COLO668 (cell line): ENCODE data around the gene GOLT1B.
A peak's percentile ranks its signal among the peaks of the same experiment; 100 is the strongest.
"Not testable (repeated sequence)": the region's sequence is repeated elsewhere in the genome, so short reads cannot be mapped to it uniquely, and the experiment has no call there.

Source experiments
- DNase-seq: peaks from one replicate; lab custom pipeline; 2025; ENCODE audit not compliant: unreplicated experiment; lab: John Stamatoyannopoulos, UW

GOLT1B gene

GRCh38 chr12:21501258-21502163, at the start of gene GOLT1B, which contains the start of gene RECQL:
TSS of gene GOLT1B (plus strand) at chr12:21501789. CDS start at chr12:21501924, 135 bp downstream.
TSS of gene RECQL (minus strand) at chr12:21501635. CDS start at chr12:21499570, 2,065 bp downstream.
- DNase-seq = peak; percentile 84

GRCh38 chr12:21453312-21453852, 48.2 kb upstream of the GOLT1B start:
- no peak for DNase-seq

- DNase-seq = no peak
Measured at GRCh38 chr12:21456291-21456780, 45.3 kb upstream of the GOLT1B start.

- DNase-seq = no peak
Measured at GRCh38 chr12:21459474-21459873, 42.1 kb upstream of the GOLT1B start.

GRCh38 chr12:21467334-21467733, 34.3 kb upstream of the GOLT1B start:
- DNase-seq = not testable (repeated sequence)

GRCh38 chr12:21471294-21471693, 30.3 kb upstream of the GOLT1B start:
- no peak for DNase-seq

- DNase-seq = no peak
Measured at GRCh38 chr12:21472197-21472823, 29.3 kb upstream of the GOLT1B start.

- no peak for DNase-seq
Measured at GRCh38 chr12:21475552-21475951, 26.0 kb upstream of the GOLT1B start.

- no peak for DNase-seq
Measured at GRCh38 chr12:21476949-21477348, 24.6 kb upstream of the GOLT1B start.

GRCh38 chr12:21478756-21479455, 22.7 kb upstream of the GOLT1B start:
- no peak for DNase-seq

GRCh38 chr12:21483531-21483930, 18.1 kb upstream of the GOLT1B start:
- no peak for DNase-seq

GRCh38 chr12:21485998-21486397, 15.6 kb upstream of the GOLT1B start:
- DNase-seq = no peak

GRCh38 chr12:21499765-21500164, 1.8 kb upstream of the GOLT1B start:
- DNase-seq = no peak

GRCh38 chr12:21500786-21501257, 767 bp upstream of the GOLT1B start:
- no peak for DNase-seq

GRCh38 chr12:21502164-21502496, 541 bp downstream of the GOLT1B start:
- DNase-seq = peak; percentile 16

GRCh38 chr12:21502872-21503271, 1.3 kb downstream of the GOLT1B start:
- no peak for DNase-seq

- DNase-seq = no peak
Measured at GRCh38 chr12:21505888-21506287, 4.3 kb downstream of the GOLT1B start.

GRCh38 chr12:21507849-21508248, 6.3 kb downstream of the GOLT1B start:
- no peak for DNase-seq

- no peak for DNase-seq
Measured at GRCh38 chr12:21509768-21510167, 8.2 kb downstream of the GOLT1B start.

GRCh38 chr12:21516281-21516680, 14.7 kb downstream of the GOLT1B start:
- no peak for DNase-seq

- DNase-seq = no peak
Measured at GRCh38 chr12:21518451-21518850, 16.9 kb downstream of the GOLT1B start.
